LNCAP (cell line): ENCODE results near the gene KPNB1.

Source experiments
- CTCF ChIP-seq: fragments of 450-650 bp; IDR thresholded peaks from 2 replicates; pipeline ENCODE4 v1.5.1; 2017; ENCODE audit warnings: mild to moderate bottlenecking

KPNB1 gene

GRCh38 chr17:47735139-47735464 lies 85.4 kb downstream of the KPNB1 start:
- no peak for TF ChIP-seq CTCF
